ENCODE data around the gene GRIA1. TPM values are rescaled to one million over a fixed set of nuclear protein-coding genes. Genes with fewer than 3 reads are reported as not detected.

The GRIA1 gene
- total RNA-seq, 1 experiment from 2014 or later, result 0.81 TPM

GRCh38 chr5:153813901-153814300 lies 323.4 kb downstream of the GRIA1 start:
- no peak overlapping the region for H3K27ac Mint-ChIP-seq
- H3K9me3 Mint-ChIP-seq, result peaks cover 8% of the 10 kb centered on the region
- no peak for ATAC-seq
- no peak for TF ChIP-seq IRF1 (CRISPR knock-in tag; IDR thresholded peaks at IDR 0.05)
- no peak for TF ChIP-seq ZNF317 (CRISPR knock-in tag; IDR thresholded peaks at IDR 0.05; ENCODE audit: borderline replicate concordance, low read depth)
- TF ChIP-seq SMAD4 (CRISPR knock-in tag; IDR thresholded peaks at IDR 0.05), result no peak
- no peak for TF ChIP-seq ELF4 (CRISPR knock-in tag; IDR thresholded peaks at IDR 0.05; ENCODE audit: low read depth)
- no peak for TF ChIP-seq FOXJ3 (CRISPR knock-in tag; IDR thresholded peaks at IDR 0.05; ENCODE audit: borderline replicate concordance)
- no peak for TF ChIP-seq FOXK1 (CRISPR knock-in tag; IDR thresholded peaks at IDR 0.05)
- TF ChIP-seq ESRRA (CRISPR knock-in tag; IDR thresholded peaks at IDR 0.05; ENCODE audit: borderline replicate concordance), result no peak
- ChIA-PET POLR2A (no interaction called here), CTCF (no interaction called here)
- no peaks in the 10 kb centered on the region for H3K36me3 Mint-ChIP-seq
- no peaks in the 10 kb centered on the region for H3K27me3 Mint-ChIP-seq (ENCODE audit: low read depth)
- DNase-seq (ENCODE audit: low spot score), result no peak
- no peak overlapping the region for H3K4me3 Mint-ChIP-seq
- H3K4me1 Mint-ChIP-seq, result no peaks in the 10 kb centered on the region

GRCh38 chr5:153816870-153817269 lies 326.4 kb downstream of the GRIA1 start:
- no peak overlapping the region for H3K4me3 Mint-ChIP-seq
- POLR2A ChIA-PET, result no interaction called here
- no peak for TF ChIP-seq JAZF1 (CRISPR knock-in tag; IDR thresholded peaks at IDR 0.05)
- no peak for TF ChIP-seq ZBTB21 (CRISPR knock-in tag; IDR thresholded peaks at IDR 0.05; ENCODE audit: borderline replicate concordance)
- TF ChIP-seq ZSCAN18 (CRISPR knock-in tag; IDR thresholded peaks at IDR 0.05), result no peak
- no peak for TF ChIP-seq CTCF (IDR thresholded peaks at IDR 0.05)
- no peak for TF ChIP-seq HMGA2 (CRISPR knock-in tag; IDR thresholded peaks at IDR 0.05)
- no peak for TF ChIP-seq MAX (CRISPR knock-in tag; IDR thresholded peaks at IDR 0.05)
- no peak for TF ChIP-seq E2F1 (CRISPR knock-in tag; IDR thresholded peaks at IDR 0.05)
- ATAC-seq (no peak), DNase-seq (ENCODE audit: low spot score) (no peak)
- no peaks in the 10 kb centered on the region for H3K36me3 Mint-ChIP-seq
- no peak overlapping the region for H3K27ac Mint-ChIP-seq
- no peaks in the 10 kb centered on the region for H3K4me1 Mint-ChIP-seq
- H3K27me3 Mint-ChIP-seq (ENCODE audit: low read depth), result no peaks in the 10 kb centered on the region
- CTCF ChIA-PET, result interaction anchor here (3.4 kb wide), 1 partner anchor 148 kb away, joined by 11 read pairs; no protein-coding TSS in a partner anchor
- H3K9me3 Mint-ChIP-seq, result no peaks in the 10 kb centered on the region

GRCh38 chr5:153818626-153819025 lies 328.2 kb downstream of the GRIA1 start:
- ChIA-PET CTCF (no interaction called here), POLR2A (no interaction called here)
- Mint-ChIP-seq H3K4me1 (no peaks in the 10 kb centered on the region), H3K9me3 (no peaks in the 10 kb centered on the region), H3K4me3 (no peak overlapping the region), H3K27ac (no peak overlapping the region), H3K27me3 (ENCODE audit: low read depth) (no peaks in the 10 kb centered on the region), H3K36me3 (no peaks in the 10 kb centered on the region)
- DNase-seq (ENCODE audit: low spot score), result no peak
- ATAC-seq, result no peak
- TF ChIP-seq JAZF1 (CRISPR knock-in tag; IDR thresholded peaks at IDR 0.05), result no peak
- TF ChIP-seq RORB (CRISPR knock-in tag; IDR thresholded peaks at IDR 0.05), result no peak
- no peak for TF ChIP-seq ZNF281 (CRISPR knock-in tag; IDR thresholded peaks at IDR 0.05)
- TF ChIP-seq ZNF121 (CRISPR knock-in tag; IDR thresholded peaks at IDR 0.05), result no peak
- TF ChIP-seq USF1 (CRISPR knock-in tag; IDR thresholded peaks at IDR 0.05), result no peak
- TF ChIP-seq FOXP4 (CRISPR knock-in tag; IDR thresholded peaks at IDR 0.05), result no peak
- no peak for TF ChIP-seq SMAD4 (CRISPR knock-in tag; IDR thresholded peaks at IDR 0.05)
- TF ChIP-seq SP1 (CRISPR knock-in tag; conservative IDR thresholded peaks at IDR 0.05), result no peak

Data from WTC11 (cell line).